Astrocyte (in vitro differentiated cells and primary cell): ENCODE data around the gene ZBTB11. TPM values are rescaled to one million over a fixed set of nuclear protein-coding genes. Genes with fewer than 3 reads are reported as not detected.

ENCODE experiments used
- DNase-seq: peaks from one replicate; pipeline ENCODE4 v3.0.0-alpha.2; 2010; ENCODE audit warnings: low read depth
- FAIRE-seq: peaks from 2 replicates; lab custom pipeline; 2011; peaks lifted over from hg19 to GRCh38; lab: Jason Lieb, UNC
- H2AFZ ChIP-seq: 2 replicates; pipeline ENCODE4 v1.6.0; 2012; ENCODE audit warnings: low read depth, low read length, inconsistent platforms
- H3K27ac ChIP-seq: 2 replicates; pipeline ENCODE4 v1.5.1; 2011; ENCODE audit warnings: low read depth, low read length, inconsistent platforms
- H3K27me3 ChIP-seq: 2 replicates; pipeline ENCODE4 v1.6.0; 2011; ENCODE audit warnings: low read length, inconsistent platforms; ENCODE audit not compliant: insufficient read depth
- H3K36me3 ChIP-seq: 2 replicates; pipeline ENCODE4 v1.5.1; 2011; ENCODE audit warnings: low read length, inconsistent platforms; ENCODE audit not compliant: insufficient read depth
- H3K4me1 ChIP-seq: 2 replicates; pipeline ENCODE4 v1.5.1; 2011; ENCODE audit warnings: low read length, inconsistent platforms; ENCODE audit not compliant: insufficient read depth
- H3K4me2 ChIP-seq: 2 replicates; pipeline ENCODE4 v1.6.0; 2012; ENCODE audit warnings: low read length, inconsistent platforms
- H3K4me3 ChIP-seq: 2 replicates; pipeline ENCODE4 v1.5.1; 2011; ENCODE audit warnings: low read depth, mild to moderate bottlenecking, low read length, inconsistent platforms; ENCODE audit not compliant: insufficient read depth
- H3K79me2 ChIP-seq: 2 replicates; pipeline ENCODE4 v1.6.0; 2012; ENCODE audit warnings: mild to moderate bottlenecking, low read length, inconsistent platforms; ENCODE audit not compliant: insufficient read depth
- H3K9ac ChIP-seq: 2 replicates; pipeline ENCODE4 v1.6.0; 2012; ENCODE audit warnings: mild to moderate bottlenecking, low read length, inconsistent platforms
- H3K9me3 ChIP-seq: 2 replicates; pipeline ENCODE4 v1.5.1; 2012; ENCODE audit warnings: low read depth, mild to moderate bottlenecking, low read length, inconsistent platforms; ENCODE audit not compliant: insufficient read depth
- H4K20me1 ChIP-seq: 2 replicates; pipeline ENCODE4 v1.6.0; 2012; ENCODE audit warnings: low read length, inconsistent platforms; ENCODE audit not compliant: insufficient read depth
- H3K27ac Mint-ChIP-seq: one replicate; pipeline ENCODE4 v1.8.0; 2021; ENCODE audit warnings: mild to moderate bottlenecking, mixed read lengths; ENCODE audit not compliant: unreplicated experiment
- H3K27me3 Mint-ChIP-seq: one replicate; pipeline ENCODE4 v1.8.0; 2021; ENCODE audit warnings: low read depth, mixed read lengths; ENCODE audit not compliant: unreplicated experiment
- H3K36me3 Mint-ChIP-seq: one replicate; pipeline ENCODE4 v1.8.0; 2021; ENCODE audit warnings: low read depth, mixed read lengths; ENCODE audit not compliant: unreplicated experiment
- H3K4me1 Mint-ChIP-seq: one replicate; pipeline ENCODE4 v1.8.0; 2021; ENCODE audit warnings: low read depth, mixed read lengths; ENCODE audit not compliant: unreplicated experiment
- H3K4me3 Mint-ChIP-seq: one replicate; pipeline ENCODE4 v1.8.0; 2021; ENCODE audit warnings: mild to moderate bottlenecking, moderate library complexity, mixed read lengths; ENCODE audit not compliant: unreplicated experiment
- H3K9me3 Mint-ChIP-seq: one replicate; pipeline ENCODE4 v1.8.0; 2021; ENCODE audit warnings: mild to moderate bottlenecking, mixed read lengths; ENCODE audit not compliant: unreplicated experiment
- EZH2 ChIP-seq: IDR thresholded peaks from 2 replicates; pipeline ENCODE4 v1.6.1; 2012; ENCODE audit warnings: mild to moderate bottlenecking, low read length, inconsistent platforms; ENCODE audit not compliant: insufficient read depth
- total RNA-seq: library from RNA; stranded (reverse); gene quantifications from 2 replicates; pipeline ENCODE4 v1.2.1, GENCODE V29; 2021
- TF ChIP-seq, protein P1 (sequence below): IDR thresholded peaks from 2 replicates; pipeline ENCODE4 v1.5.1; 2011; ENCODE audit warnings: low read depth, mild to moderate bottlenecking, inconsistent platforms, low read length, moderate library complexity; ENCODE audit not compliant: insufficient read depth

Gene ZBTB11
- total RNA-seq, 1 donor from 2014 or later, result 20.9 TPM

- Mint-ChIP-seq H3K4me1 (no peaks in the 10 kb centered on the region), H3K9me3 (no peaks in the 10 kb centered on the region), H3K36me3 (peaks cover 3% of the 10 kb centered on the region), H3K27ac (no peak overlapping the region), H3K27me3 (peaks cover 14% of the 10 kb centered on the region), H3K4me3 (no peak overlapping the region)
- Histone ChIP-seq H3K36me3 (no peaks in the 10 kb centered on the region), H3K4me2 (no peak overlapping the region), H3K9ac (no peak overlapping the region), H2AFZ (no peak overlapping the region), H3K4me1 (no peaks in the 10 kb centered on the region), H3K4me3 (no peak overlapping the region), H3K27me3 (no peaks in the 10 kb centered on the region), H3K9me3 (no peaks in the 10 kb centered on the region), H4K20me1 (no peaks in the 10 kb centered on the region), H3K27ac (no peak overlapping the region), H3K79me2 (no peaks in the 10 kb centered on the region)
- TF ChIP-seq, protein P1, sequence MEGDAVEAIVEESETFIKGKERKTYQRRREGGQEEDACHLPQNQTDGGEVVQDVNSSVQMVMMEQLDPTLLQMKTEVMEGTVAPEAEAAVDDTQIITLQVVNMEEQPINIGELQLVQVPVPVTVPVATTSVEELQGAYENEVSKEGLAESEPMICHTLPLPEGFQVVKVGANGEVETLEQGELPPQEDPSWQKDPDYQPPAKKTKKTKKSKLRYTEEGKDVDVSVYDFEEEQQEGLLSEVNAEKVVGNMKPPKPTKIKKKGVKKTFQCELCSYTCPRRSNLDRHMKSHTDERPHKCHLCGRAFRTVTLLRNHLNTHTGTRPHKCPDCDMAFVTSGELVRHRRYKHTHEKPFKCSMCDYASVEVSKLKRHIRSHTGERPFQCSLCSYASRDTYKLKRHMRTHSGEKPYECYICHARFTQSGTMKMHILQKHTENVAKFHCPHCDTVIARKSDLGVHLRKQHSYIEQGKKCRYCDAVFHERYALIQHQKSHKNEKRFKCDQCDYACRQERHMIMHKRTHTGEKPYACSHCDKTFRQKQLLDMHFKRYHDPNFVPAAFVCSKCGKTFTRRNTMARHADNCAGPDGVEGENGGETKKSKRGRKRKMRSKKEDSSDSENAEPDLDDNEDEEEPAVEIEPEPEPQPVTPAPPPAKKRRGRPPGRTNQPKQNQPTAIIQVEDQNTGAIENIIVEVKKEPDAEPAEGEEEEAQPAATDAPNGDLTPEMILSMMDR, result no peak
- no peak for TF ChIP-seq EZH2
- FAIRE-seq, result no peak
- no peak for DNase-seq
Measured at GRCh38 chr3:101631098-101631796, 45.7 kb downstream of the ZBTB11 start.

DNA sequence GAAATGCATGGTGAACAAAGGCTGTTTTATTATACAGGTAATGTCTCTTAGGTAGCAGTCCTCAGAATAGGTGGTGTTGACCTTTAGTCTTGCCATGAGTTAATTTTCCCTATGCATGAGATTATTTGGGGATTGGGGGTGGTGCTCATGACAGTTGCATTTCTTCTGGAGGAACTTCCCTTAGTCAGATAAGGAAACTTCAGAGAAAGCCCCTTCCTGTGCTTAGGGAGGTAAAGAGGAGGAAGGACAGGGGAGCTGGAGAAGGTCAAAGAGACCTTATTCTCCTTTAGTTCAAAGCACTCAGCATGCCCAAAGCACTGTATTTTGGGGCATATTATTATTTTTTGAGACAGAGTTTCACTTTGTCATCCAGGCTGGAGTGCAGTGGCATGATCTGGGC, 47.7 kb downstream of the ZBTB11 start:
- DNase-seq, result no peak
- Histone ChIP-seq H3K27me3 (no peaks in the 10 kb centered on the region), H4K20me1 (no peaks in the 10 kb centered on the region), H2AFZ (no peak overlapping the region), H3K4me2 (no peak overlapping the region), H3K36me3 (no peaks in the 10 kb centered on the region), H3K4me1 (no peaks in the 10 kb centered on the region), H3K4me3 (no peak overlapping the region), H3K9ac (no peak overlapping the region), H3K79me2 (no peaks in the 10 kb centered on the region), H3K27ac (no peak overlapping the region), H3K9me3 (no peaks in the 10 kb centered on the region)
- H3K36me3 Mint-ChIP-seq, result peaks cover 8% of the 10 kb centered on the region
- H3K4me1 Mint-ChIP-seq, result no peaks in the 10 kb centered on the region
- no peaks in the 10 kb centered on the region for H3K9me3 Mint-ChIP-seq
- H3K27ac Mint-ChIP-seq, result no peak overlapping the region
- H3K4me3 Mint-ChIP-seq, result no peak overlapping the region
- TF ChIP-seq, protein P1, result no peak
- no peak for TF ChIP-seq EZH2
- H3K27me3 Mint-ChIP-seq, result peaks cover 5% of the 10 kb centered on the region
- no peak for FAIRE-seq

- no peak overlapping the region for H3K27ac ChIP-seq
- TF ChIP-seq, protein P1, result no peak
- no peak for TF ChIP-seq EZH2
- H3K4me3 ChIP-seq, result no peak overlapping the region
- no peaks in the 10 kb centered on the region for H3K9me3 ChIP-seq
- H3K4me1 ChIP-seq, result no peaks in the 10 kb centered on the region
- Mint-ChIP-seq H3K4me1 (no peaks in the 10 kb centered on the region), H3K27ac (no peak overlapping the region), H3K36me3 (peaks cover 8% of the 10 kb centered on the region), H3K4me3 (no peak overlapping the region), H3K9me3 (no peaks in the 10 kb centered on the region), H3K27me3 (no peaks in the 10 kb centered on the region)
- H3K9ac ChIP-seq, result no peak overlapping the region
- DNase-seq (no peak), FAIRE-seq (no peak)
- H3K79me2 ChIP-seq, result no peaks in the 10 kb centered on the region
- no peaks in the 10 kb centered on the region for H3K36me3 ChIP-seq
- no peak overlapping the region for H3K4me2 ChIP-seq
- no peaks in the 10 kb centered on the region for H4K20me1 ChIP-seq
- no peaks in the 10 kb centered on the region for H3K27me3 ChIP-seq
- H2AFZ ChIP-seq, result no peak overlapping the region
Measured at GRCh38 chr3:101625879-101626278, 51.1 kb downstream of the ZBTB11 start.
